Measurements from ENCODE around the gene SAP130.
"Not testable (repeated sequence)": the region's sequence is repeated elsewhere in the genome, so short reads cannot be mapped to it uniquely, and the experiment has no call there.

The SAP130 gene

DNA sequence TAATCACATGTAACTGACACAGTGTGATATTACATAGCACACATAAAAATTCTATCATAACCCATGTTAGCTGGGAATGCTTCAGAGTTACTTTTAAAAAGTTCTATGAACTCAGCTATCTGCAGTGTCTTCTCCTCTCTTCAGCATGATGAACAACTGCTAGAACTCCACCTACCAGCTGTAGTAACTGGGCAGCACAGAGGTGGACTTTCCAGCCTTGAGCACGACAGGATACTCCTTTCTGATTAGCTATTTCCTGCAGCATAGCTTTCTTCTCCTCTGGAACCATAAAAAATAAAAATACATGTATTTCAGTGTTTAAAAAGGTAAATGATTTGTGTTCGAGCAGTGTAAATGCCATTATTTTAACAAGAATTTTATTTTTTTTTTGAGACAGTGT lies 82.6 kb downstream of the SAP130 start:
- DNase-seq, result no peak

DNA sequence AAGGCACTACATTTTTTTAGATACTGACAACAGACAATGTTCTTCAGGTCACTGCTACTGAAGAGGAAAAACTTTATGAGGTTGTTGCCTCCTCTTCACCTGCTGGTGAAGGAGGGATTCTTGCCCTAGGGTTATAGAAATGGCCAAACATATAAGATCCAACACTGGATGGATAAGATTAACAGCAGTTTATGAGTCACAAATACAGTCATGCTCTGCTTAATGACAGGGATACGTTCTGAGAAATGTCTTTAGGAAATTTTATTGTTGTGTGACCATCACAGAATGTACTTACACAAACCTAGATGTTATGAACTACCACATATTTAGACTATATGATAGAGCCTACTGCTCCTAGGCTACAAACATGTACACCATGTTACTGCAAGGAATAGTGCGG lies 84.7 kb downstream of the SAP130 start:
- no peak for DNase-seq

DNA sequence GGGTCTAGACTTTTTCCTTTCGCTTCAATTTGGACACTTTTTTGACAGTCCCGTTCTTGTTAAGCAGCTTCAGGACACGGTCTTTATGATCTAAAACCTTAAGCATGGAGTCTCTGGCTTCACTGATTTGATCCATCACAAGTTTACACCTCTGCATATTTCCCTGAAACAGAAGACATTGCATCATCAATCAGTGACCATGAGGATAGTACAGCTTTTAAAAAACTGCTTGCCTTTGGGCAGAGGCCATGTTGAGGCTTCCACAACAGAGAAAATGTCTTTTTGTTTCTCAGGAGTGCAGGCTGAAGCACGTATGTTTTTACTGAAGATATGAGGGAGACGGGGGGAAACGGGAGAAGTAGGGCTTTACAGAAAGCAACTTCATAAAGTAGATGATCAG lies 85.9 kb downstream of the SAP130 start:
- DNase-seq, result no peak

- no peak for DNase-seq
Measured at GRCh38 chr2:127941461-127941860, 86.4 kb downstream of the SAP130 start.

- no peak for DNase-seq
Measured at GRCh38 chr2:127940641-127941040, 87.2 kb downstream of the SAP130 start.

DNA sequence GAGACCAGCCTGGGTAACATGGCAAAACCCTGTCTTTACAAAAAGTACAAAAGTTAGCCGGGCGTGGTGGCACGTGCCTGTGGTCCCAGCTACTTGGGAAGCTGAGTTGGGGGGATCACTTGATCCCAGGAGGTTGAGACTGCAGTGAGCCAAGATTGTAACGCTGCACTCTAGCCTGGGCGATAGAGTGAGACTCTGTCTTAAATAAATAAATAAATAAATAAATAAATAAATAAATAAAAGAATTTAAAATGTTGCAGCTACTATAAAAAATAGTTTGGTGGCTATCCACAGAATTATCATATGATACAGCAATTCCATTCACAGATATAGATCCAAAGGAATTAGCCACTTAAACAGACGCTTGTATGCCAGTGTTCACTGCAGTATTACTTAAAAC lies 92.5 kb downstream of the SAP130 start:
- DNase-seq, result no peak

- no peak for DNase-seq
Measured at GRCh38 chr2:127932199-127932876, 95.5 kb downstream of the SAP130 start.

GRCh38 chr2:127929449-127929848 lies 98.4 kb downstream of the SAP130 start:
- no peak for DNase-seq

DNA sequence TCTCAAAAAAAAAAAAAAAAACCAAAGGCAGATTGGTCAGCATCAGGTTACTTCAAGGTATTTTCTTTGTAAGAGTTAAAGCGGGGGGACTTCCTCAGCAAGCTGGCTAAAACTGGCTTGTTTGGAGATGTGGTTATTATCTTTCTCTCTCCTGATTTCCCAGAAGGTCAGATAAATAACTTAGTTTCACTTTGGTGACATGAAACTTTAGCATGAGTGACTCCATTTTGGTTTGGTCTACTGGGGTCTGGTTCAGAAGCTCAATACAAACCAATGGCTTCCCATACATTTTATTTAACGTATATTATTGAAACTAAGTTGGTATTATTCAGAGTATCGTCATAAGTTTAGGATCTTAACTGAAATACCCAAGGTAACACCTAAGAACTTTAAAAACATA lies 100.5 kb downstream of the SAP130 start:
- no peak for DNase-seq

GRCh38 chr2:127917916-127918315 lies 109.9 kb downstream of the SAP130 start:
- no peak for DNase-seq

- no peak for DNase-seq
Measured at GRCh38 chr2:127913808-127914457, 113.9 kb downstream of the SAP130 start.

- DNase-seq, result no peak
Measured at GRCh38 chr2:127911737-127912136, 116.1 kb downstream of the SAP130 start.

DNA sequence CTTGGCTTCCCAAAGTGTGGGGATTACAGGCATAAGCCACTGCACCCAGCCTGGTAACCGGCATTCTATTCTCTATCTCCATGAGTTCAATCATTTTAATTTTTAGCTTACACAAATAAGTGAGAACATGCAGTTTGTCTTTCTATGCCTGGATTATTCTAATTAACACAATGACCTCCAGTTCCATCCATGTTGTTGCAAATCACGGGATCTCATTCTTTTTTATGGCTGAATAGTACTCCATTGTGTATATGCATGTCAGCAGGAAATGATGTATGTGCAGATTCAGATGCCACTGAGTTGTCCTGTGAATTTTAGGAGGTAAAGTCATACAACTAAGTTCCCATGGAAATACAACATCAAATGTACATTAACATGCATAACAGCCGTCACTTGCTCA lies 117.4 kb downstream of the SAP130 start:
- DNase-seq, result no peak

DNA sequence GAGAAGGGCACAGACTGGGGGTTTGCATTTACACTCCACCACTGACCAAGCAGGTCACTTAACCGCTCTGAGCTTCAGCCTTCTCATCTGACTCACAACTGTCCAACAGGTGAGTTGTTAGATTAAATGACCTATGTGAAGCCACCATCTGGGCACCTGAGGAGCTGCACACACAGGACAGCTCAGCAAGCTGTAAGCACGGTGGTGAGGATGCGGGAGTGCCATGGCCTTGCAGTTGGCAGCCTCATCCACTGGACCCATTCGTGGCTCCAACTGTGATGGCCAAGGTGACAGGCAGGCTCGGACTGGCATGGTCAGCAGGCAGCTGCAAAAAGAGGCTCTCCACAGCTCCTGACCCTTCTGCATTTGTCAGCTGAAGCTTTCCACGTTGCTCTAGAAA lies 118.8 kb downstream of the SAP130 start:
- no peak for DNase-seq

DNA sequence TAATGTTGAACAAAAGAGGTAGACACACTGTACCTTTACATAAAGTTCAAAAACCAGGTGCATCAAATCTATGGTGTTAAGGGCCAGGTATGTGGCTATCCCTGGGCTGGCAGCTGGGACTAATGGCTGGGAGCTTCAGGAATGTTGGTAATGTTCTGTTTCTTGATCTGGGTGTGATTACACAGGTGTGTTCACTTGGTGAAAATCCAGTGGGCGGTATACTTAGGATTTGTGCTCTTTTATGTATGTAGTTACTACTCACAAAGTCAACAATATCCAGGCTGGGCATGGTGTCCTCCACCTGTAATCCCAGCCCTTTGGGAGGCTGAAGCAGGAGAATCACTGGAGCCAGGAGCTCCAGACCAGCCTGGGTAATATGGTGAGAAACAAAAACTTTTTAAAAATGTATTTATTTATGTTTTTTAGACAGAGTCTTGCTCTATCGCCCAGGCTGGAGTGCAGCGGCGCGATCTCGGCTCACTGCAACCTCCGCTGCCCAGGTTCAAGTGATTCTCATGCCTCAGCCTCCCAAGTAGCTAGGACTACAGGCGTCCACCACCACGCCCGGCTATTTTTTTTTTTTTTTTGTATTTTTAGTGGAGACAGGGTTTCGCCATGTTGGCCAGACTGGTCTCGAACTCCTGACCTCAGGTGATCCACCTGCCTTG lies 120.0 kb downstream of the SAP130 start:
- not testable (repeated sequence) for DNase-seq

DNA sequence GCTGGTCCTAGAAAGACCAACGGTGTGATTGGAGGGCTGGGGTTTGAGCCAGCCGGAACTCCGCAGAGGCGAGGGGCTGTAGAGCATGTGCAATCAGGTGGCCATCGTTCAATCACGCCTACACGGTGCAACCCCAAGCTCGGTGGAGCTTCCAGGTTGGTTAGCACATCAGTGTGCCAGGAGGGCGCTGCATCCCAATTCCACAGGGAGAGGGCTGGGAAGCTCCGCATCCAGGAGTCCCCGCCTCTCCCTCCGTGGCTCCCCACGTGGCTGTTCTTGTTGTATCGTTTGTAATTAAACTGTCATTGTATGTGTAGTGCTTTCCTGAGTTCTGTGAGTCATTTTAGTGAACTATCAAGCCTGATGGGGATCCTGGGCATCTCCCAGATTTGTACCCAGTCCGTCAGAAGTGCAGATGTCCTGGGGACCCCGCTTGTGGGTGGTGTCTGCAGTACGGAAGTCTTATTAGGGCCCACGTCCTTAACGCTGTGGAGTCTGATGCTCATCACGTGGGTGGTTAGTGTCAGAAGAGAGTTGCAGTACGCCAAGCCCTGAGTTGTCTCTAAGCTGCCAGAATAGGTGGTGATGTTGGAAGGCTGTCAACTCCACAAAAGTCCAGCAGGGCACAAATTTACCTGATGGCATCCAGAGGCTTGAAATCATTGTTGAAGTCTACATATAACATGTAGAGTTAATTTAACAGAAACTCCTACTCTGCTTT lies 121.5 kb downstream of the SAP130 start:
- DNase-seq, result no peak

- no peak for DNase-seq
Measured at GRCh38 chr2:127901339-127902056, 126.4 kb downstream of the SAP130 start.

GRCh38 chr2:127897531-127898211 lies 130.2 kb downstream of the SAP130 start:
- no peak for DNase-seq

- DNase-seq, result no peak
Measured at GRCh38 chr2:127893494-127893893, 134.4 kb downstream of the SAP130 start.

DNA sequence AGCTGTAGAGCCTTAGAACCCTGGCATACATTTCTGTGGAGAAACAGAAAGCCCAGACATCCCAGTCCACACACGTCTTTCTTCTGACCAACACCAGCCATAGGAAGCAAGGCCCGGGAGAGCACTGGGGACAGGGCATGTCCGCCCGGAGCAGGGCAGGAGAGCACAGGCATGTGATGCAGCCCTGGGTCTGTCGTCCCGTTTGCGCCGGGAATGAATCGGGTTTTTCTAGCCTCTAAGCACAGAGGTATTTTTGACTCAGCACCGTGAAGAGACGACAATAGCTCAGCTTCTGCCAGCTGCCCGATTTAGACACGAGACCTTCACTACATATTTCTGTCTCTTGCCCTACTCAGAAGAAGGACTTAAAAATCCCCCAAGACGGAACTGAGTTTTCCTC lies 134.8 kb downstream of the SAP130 start:
- DNase-seq, result no peak

DNA sequence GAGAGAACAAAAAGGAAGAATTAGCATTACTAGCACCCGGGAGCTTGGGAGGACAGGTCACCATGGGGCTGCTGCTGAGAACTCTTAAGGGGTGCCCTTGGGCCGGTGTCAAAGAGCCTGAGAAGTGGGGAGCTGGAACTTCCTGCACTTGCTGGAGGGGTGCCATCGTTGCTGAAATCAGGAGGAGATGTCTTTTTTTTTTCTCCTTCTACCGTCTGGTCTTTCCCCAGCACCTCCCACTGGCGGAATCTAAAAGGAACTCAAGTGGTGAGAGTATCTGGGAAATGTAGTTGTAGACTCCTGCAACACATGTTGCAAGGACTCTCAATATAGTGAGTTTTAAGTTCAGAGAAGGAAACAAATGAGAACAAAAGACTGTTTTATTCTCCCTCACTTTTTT lies 136.0 kb downstream of the SAP130 start:
- DNase-seq, result no peak
